ENCODE data around the gene SNX1.
"Not testable (repeated sequence)": the region's sequence is repeated elsewhere in the genome, so short reads cannot be mapped to it uniquely, and the experiment has no call there.

Gene SNX1, protein sequence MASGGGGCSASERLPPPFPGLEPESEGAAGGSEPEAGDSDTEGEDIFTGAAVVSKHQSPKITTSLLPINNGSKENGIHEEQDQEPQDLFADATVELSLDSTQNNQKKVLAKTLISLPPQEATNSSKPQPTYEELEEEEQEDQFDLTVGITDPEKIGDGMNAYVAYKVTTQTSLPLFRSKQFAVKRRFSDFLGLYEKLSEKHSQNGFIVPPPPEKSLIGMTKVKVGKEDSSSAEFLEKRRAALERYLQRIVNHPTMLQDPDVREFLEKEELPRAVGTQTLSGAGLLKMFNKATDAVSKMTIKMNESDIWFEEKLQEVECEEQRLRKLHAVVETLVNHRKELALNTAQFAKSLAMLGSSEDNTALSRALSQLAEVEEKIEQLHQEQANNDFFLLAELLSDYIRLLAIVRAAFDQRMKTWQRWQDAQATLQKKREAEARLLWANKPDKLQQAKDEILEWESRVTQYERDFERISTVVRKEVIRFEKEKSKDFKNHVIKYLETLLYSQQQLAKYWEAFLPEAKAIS

DNA sequence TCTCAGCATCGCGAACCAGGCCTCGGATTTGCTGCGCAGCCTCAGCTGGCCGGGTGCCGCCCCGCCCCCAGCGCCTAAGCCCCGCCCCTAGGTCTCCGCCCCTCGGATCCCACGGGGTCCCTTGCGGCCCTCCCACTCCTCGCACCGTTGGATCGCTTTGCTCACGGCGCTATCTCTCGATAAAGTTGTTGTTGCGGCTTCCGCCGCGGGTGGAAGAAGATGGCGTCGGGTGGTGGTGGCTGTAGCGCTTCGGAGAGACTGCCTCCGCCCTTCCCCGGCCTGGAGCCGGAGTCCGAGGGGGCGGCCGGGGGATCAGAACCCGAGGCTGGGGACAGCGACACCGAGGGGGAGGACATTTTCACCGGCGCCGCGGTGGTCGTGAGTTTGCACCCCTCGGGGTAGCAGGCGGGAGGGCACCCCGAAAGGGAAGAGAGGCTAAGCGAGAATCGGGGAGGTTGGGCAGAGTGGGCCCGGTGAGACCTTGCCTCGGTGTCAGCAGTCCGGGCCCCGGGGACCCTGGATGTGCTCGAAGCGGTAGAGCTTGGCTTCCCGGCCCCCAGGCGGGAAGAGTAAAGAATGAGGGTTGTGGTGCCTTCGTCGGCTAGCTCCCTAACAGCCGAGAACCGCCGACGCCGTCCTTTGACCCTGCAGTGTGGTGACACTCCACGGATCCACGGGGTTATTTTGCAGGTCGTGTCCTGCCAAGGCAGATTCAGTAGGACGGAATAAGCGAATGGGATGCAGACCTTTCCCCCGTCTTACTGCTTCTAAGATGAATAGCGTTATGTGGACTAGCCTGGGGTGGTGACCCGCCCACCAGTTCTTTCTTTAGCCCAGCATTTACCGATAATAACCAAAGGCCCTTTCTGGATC, at the start of gene SNX1:
Gene SNX1, plus strand, starts transcription at position 188 of the 873 bp plus-strand sequence. Its CDS starts 32 bp downstream, at position 220.
- peak; percentile 94 to 95 for DNase-seq

DNA sequence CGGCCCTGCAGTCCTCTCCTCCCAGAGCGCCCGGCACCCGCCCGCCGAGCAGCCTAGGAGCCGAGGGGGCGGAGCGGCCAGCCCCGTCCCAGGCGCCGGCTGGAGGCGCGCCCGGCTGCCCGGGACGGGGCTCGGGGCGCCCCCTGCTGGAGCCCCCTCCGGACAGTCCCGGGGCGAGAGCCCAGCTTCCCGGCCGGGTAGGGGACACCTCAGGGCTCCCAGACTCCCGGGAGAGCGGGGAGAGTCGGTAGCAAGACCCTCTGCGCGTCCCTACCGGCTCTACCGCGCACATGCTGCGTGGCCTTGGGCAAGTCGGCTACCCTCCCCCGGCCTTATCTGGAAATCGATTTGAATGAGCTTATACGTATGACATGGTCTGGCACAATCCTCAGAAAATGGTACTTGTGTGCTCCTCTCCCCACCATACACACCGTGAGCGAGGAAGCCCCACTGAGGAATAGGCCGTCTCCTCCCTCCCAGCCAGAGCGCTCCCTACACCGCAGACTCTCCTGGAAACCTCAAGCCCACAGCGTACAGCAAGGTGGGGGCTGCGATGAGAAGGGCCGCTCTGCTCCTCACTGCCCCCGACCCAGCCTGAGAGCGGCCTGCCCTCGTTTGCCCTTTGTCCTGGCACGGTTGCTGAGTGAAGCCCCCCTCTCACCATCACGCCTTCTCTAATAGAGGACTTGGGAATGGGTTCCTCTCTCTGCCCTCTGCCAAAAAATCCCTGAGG, 49.2 kb upstream of the SNX1 start, which contains the start of gene DAPK2:
Gene DAPK2, minus strand, starts transcription at position 65 of the 733 bp plus-strand sequence. CDS start 6,224 bp downstream, outside the sequence.
- peak; percentile 29 to 38 for DNase-seq

DNA sequence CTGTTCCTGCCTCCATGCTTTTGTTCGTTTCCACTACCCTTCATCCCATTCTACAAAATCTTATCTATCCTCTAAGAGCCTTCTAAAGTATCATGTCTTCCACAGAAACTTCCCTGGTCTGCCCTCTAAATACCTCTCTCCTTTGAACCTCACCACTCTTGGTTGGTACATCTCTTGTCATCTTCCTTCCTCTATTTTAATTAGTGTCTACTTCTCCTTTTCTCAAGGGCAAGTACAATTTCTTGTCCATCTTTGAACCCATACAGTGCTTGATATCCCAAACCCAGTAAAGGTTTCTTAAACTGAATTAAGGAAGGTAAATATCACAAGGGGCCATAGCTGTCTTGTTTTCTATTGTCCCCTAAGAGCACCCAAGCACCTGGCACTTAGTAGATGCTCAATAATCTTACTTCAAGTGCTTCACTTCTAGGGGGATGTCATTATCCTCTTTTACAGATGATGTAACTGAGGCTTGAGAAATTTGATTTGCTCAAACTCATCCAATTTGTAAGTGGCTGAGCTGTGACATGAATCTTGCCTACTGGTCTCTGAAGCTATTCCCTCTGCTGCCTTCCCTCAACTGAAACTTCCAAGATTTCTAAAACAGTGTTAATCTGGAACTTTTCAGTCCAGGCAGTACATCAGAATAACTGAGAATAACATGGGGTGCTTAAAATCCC, 46.9 kb upstream of the SNX1 start:
- DNase-seq: no peak

DNA sequence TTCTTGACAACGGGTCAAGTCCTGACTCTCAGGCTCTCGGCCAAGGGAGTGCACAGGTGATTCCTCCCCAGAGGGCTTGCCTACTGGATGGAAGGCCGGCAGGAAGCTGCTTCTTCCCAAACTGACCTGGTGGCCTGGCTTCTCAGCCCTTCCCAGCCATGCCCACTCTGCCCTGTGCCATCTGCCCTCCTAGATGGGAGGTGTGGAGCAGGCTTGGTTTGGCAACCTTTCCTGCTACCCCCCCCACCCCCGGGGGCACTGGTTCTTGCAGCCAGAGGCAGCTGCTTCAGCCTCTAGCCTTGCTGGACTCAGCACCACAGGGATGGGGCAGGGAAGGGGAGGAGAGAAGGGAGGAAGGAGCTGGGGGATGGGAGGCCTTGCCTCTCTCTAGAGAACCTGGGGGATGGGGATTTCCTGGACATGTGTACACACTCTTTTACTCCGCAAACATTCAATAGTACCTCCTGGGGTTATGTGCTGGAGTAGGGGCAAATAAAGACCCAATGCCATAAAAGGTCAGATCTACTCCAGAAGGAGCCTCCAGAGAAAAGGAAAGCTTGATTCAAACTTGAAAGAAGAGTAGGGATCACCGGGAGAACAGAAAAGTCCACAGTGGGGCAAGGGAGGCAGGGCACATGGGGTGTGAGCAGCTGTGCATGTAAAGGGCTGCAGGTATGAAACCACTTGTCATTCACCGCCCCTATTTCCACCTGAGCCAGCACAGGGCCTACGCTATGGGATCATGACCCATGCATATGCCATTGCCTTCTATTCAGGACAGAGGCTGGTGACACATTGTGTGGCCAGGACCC, 45.3 kb upstream of the SNX1 start:
- DNase-seq: peak; percentile 44 to 68

DNA sequence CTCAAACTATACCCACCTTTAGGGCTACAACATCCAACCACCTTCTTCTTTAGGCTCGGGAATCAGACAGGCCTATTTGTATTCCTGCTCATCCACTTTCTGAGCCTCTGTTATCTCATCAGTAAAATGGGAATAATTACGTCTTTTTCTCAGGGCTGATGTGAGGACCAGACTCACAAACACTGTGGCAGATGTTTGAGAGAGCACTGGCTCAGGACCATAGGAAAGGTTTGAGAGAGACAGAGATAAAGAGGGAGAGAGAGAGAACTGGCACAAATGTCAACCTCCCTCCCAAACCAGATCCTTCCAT, 44.7 kb upstream of the SNX1 start:
- DNase-seq: no peak

- no peak for DNase-seq
Measured at GRCh38 chr15:64051407-64052259, 44.1 kb upstream of the SNX1 start.

DNA sequence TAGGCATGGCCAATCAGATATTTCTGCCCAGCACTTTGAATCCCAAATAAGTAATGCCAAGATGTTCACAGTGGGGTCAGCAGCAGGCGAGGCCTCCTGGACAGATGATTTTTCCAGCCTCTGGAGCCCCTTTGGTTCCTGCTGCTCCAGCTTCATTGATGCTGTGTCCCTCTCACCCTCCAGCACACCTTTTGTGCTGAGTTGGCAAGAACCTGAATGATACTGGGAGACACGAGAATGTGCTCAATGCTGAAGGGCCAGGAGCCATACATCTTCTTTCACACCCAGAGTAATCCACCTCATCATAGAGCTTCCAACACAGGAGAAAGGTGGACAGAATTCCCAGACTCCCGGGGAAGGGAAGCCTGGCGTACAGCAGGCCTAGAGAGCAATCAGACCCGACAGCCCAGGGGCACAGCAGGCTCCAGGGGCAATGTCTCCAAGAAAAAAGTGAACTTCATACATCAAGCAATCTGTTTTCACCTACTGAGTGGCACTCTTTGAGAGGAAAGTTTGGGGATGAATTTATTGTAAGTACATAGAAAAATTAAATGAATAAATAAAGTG, 42.8 kb upstream of the SNX1 start:
- no peak for DNase-seq

GRCh38 chr15:64053674-64054073, 42.1 kb upstream of the SNX1 start:
- DNase-seq: not testable (repeated sequence)

- DNase-seq: no peak
Measured at GRCh38 chr15:64058279-64058678, 37.5 kb upstream of the SNX1 start.

- not testable (repeated sequence) for DNase-seq
Measured at GRCh38 chr15:64059104-64059503, 36.7 kb upstream of the SNX1 start.

DNA sequence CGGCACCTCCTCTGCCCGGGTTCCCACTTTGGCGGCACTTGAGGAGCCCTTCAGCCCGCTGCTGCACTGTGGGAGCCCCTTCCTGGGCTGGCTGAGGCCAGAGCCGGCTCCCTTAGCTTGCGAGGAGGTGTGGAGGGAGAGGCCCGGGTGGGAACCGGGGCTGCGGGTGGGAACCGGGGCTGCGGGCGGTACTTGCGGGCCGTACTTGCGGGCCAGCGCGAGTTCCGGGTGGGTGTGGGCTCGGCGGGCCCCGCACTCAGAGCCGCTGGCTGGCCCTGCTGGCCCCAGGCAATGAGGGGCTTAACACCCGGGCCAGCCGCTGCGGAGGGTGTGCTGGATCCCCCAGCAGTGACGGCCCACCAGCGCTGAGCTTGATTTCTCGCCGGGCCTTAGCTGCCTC, 35.1 kb upstream of the SNX1 start:
- no peak for DNase-seq

DNA sequence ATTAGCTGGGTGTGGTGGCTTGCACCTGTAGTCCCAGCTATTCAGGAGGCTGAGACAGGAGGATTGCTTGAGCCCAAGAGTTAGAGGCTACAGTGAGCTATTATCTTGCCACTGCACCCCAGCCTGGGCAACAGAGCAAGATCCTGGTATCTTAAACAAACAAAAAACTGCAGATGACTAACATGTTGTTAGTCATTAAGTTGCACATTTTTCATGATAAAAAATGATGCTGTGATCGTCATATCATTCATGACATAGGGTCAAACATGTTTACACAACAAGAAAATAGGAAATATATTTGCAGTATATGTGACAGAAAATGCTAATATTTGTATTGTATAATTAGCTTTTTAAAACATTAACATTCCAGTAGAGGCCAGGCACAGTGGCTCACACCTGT, 29.3 kb upstream of the SNX1 start:
- DNase-seq: no peak

GRCh38 chr15:64067564-64068030, 28.2 kb upstream of the SNX1 start:
- peak; percentile 58 to 62 for DNase-seq

GRCh38 chr15:64068133-64068532, 27.6 kb upstream of the SNX1 start:
- DNase-seq: no peak

DNA sequence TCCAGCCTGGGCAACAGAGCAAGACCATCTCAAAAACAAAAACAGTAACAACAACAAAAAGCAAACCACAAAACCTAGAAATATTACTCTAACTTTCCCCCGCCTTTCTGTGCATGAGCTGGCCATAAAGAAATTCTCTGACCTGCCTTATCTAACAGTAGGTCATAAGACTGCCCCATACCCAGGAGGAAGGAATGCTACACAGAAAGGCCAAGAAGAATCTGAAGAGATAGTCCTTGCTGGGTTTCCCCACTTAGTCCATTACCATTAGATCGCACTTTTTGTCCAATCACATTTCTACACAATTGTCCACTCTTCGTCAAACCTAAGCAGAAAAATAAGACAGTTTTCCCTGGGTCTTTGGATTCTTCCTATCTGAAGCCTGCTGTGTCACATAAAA, 25.7 kb upstream of the SNX1 start:
- no peak for DNase-seq

GRCh38 chr15:64070965-64071851, 24.6 kb upstream of the SNX1 start:
- no peak for DNase-seq

- DNase-seq: no peak
Measured at GRCh38 chr15:64071931-64072765, 23.6 kb upstream of the SNX1 start.

GRCh38 chr15:64072812-64073211, 23.0 kb upstream of the SNX1 start:
- peak in 1 of 2 experiments; percentile 21 for DNase-seq
